ENCODE data around the gene WDR35.
A peak's percentile ranks its signal among the peaks of the same experiment; 100 is the strongest.

WDR35 gene

GRCh38 chr2:19989667-19990415 lies at the start of gene WDR35:
Gene WDR35 (minus strand): TSS chr2:19990105. CDS start chr2:19990015, 90 bp downstream.
- peak; percentile 89 for DNase-seq

- DNase-seq = no peak
Observed at GRCh38 chr2:20037660-20038059, 47.8 kb upstream of the WDR35 start.

GRCh38 chr2:20035955-20036666 lies 46.2 kb upstream of the WDR35 start:
- DNase-seq = no peak

- DNase-seq = no peak
Observed at GRCh38 chr2:20034821-20035220, 44.9 kb upstream of the WDR35 start.

GRCh38 chr2:20034218-20034617 lies 44.3 kb upstream of the WDR35 start:
- DNase-seq = no peak

GRCh38 chr2:20033322-20033721 lies 43.4 kb upstream of the WDR35 start:
- no peak for DNase-seq

- no peak for DNase-seq
Observed at GRCh38 chr2:20030224-20030623, 40.3 kb upstream of the WDR35 start.

GRCh38 chr2:20027705-20028434 lies 38.0 kb upstream of the WDR35 start:
- no peak for DNase-seq

GRCh38 chr2:20027260-20027677 lies 37.4 kb upstream of the WDR35 start:
- DNase-seq = no peak

GRCh38 chr2:20025065-20025786 lies 35.3 kb upstream of the WDR35 start:
- no peak for DNase-seq

- no peak for DNase-seq
Observed at GRCh38 chr2:20023688-20024087, 33.8 kb upstream of the WDR35 start.

GRCh38 chr2:20021405-20022009 lies 31.6 kb upstream of the WDR35 start:
- no peak for DNase-seq

- DNase-seq = no peak
Observed at GRCh38 chr2:20019747-20020146, 29.8 kb upstream of the WDR35 start.

GRCh38 chr2:20018601-20019152 lies 28.8 kb upstream of the WDR35 start:
- DNase-seq = no peak

GRCh38 chr2:20016346-20016745 lies 26.4 kb upstream of the WDR35 start:
- DNase-seq = no peak

- peak; percentile 57 for DNase-seq
Observed at GRCh38 chr2:20015482-20016083, 25.7 kb upstream of the WDR35 start.

- no peak for DNase-seq
Observed at GRCh38 chr2:20013126-20013849, 23.4 kb upstream of the WDR35 start.

- DNase-seq = no peak
Observed at GRCh38 chr2:20012282-20013125, 22.6 kb upstream of the WDR35 start, which contains the start of gene MATN3. Gene MATN3 (minus strand): TSS chr2:20012668. CDS start chr2:20012631, 37 bp downstream.

GRCh38 chr2:20012032-20012281 lies 22.1 kb upstream of the WDR35 start:
- no peak for DNase-seq
